Tibial artery (tissue), 4 donors: ENCODE data around the gene CEP131.
A peak's percentile ranks its signal among the peaks of the same experiment; 100 is the strongest.
"Not testable (repeated sequence)": the region's sequence is repeated elsewhere in the genome, so short reads cannot be mapped to it uniquely, and the experiment has no call there.

ENCODE experiments used
- DNase-seq, 2 donors: peaks; one replicate each; pipeline ENCODE4 v3.0.0-alpha.2; 2019
- H3K27ac ChIP-seq, 2 donors: fragments of 200-600 bp; sonication (generic) in 1 of 2; 1 replicate in 1 of 2; 2 replicates in 1 of 2; pipeline ENCODE4 v1.5.1; 2018 to 2019; ENCODE audit warnings: mild to moderate bottlenecking in 1 of 2
- H3K27me3 ChIP-seq, 2 donors: fragments of 200-600 bp; sonication (generic) in 1 of 2; one replicate each; pipeline versions ENCODE4 v1.5.1 to v1.6.0; 2016 to 2019
- H3K36me3 ChIP-seq, 3 donors: fragments of 200-600 bp; sonication (generic) in 2 of 3; one replicate each; pipeline ENCODE4 v1.5.1; 2016 to 2019; ENCODE audit warnings: mild to moderate bottlenecking in 2 of 3
- H3K4me1 ChIP-seq, 4 donors: fragments of 200-600 bp; sonication (generic) in 2 of 4; 1 replicate in 3 of 4; 2 replicates in 1 of 4; pipeline ENCODE4 v1.5.1; 2016 to 2019
- H3K4me3 ChIP-seq, 2 donors: fragments of 200-600 bp; sonication (generic) in 1 of 2; 1 replicate in 1 of 2; 2 replicates in 1 of 2; pipeline ENCODE4 v1.5.1; 2018 to 2019; ENCODE audit warnings: mild to moderate bottlenecking in 2 of 2
- H3K9me3 ChIP-seq, 3 donors: fragments of 200-600 bp; sonication (generic) in 1 of 3; one replicate each; pipeline ENCODE4 v1.5.1; 2016 to 2019
- intact Hi-C: fragments of 100-400 bp; cut with DNase I; formaldehyde crosslinking; loops from one replicate; pipeline ENCODE4 v1.15.0; 2023; ENCODE audit warnings: low total_unique reads
- TF ChIP-seq, protein P1 (sequence below), 2 experiments: fragments of 200-600 bp in 1 of 2; fragments of 450-650 bp in 1 of 2; IDR thresholded peaks; one replicate each; pipeline ENCODE4 v1.5.1; 2017 to 2019; ENCODE audit warnings: antibody characterized with exemption in 2 of 2, mild to moderate bottlenecking in 1 of 2, moderate library complexity in 1 of 2

The CEP131 gene

DNA sequence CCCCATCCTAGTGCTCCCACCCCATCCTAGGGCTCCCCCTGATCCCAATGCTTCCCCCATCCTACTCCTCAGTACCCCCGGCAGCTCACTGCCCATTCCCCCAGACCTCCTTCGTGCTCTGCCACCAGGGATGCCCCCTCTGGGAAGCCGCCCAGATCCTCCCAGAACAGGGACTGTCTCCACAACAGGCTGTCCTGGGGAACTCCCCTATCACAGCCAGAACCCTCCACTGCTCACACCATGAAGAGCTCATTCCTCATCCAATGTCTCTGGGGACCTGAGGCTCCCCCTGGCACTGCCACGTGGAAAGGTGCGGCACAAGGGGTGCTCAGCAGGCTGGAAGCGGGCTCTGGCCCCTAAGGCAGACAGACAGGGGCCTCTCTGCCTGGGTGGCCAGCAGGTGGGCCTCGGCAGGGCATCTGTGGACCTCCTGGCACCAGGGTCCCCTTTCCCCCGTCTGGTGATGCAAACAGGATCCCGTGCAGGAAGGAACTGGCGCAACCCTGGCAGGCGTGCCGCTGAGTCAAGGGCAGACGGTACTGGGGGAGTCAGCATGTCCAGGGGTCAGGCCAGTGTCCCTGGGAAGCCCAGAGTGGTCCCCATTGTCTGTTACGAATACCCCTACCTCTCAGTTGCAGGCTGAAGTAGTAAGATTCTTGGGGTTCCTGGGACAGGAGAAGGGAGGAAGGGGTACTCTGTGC lies 72.2 kb downstream of the CEP131 start:
- intact Hi-C loops: no loop called here
- H3K4me3 ChIP-seq: no peak overlapping the region
- peak in 1 of 2 donors; percentile 38 for DNase-seq
- TF ChIP-seq, protein P1, sequence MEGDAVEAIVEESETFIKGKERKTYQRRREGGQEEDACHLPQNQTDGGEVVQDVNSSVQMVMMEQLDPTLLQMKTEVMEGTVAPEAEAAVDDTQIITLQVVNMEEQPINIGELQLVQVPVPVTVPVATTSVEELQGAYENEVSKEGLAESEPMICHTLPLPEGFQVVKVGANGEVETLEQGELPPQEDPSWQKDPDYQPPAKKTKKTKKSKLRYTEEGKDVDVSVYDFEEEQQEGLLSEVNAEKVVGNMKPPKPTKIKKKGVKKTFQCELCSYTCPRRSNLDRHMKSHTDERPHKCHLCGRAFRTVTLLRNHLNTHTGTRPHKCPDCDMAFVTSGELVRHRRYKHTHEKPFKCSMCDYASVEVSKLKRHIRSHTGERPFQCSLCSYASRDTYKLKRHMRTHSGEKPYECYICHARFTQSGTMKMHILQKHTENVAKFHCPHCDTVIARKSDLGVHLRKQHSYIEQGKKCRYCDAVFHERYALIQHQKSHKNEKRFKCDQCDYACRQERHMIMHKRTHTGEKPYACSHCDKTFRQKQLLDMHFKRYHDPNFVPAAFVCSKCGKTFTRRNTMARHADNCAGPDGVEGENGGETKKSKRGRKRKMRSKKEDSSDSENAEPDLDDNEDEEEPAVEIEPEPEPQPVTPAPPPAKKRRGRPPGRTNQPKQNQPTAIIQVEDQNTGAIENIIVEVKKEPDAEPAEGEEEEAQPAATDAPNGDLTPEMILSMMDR (IDR thresholded peaks at IDR 0.05): no peak
- no peaks in the 10 kb centered on the region for H3K4me1 ChIP-seq
- no peaks in the 10 kb centered on the region for H3K36me3 ChIP-seq
- no peaks in the 10 kb centered on the region for H3K9me3 ChIP-seq
- no peak overlapping the region for H3K27ac ChIP-seq
- H3K27me3 ChIP-seq: peaks cover 0 to 28% of the 10 kb centered on the region in 2 donors

DNA sequence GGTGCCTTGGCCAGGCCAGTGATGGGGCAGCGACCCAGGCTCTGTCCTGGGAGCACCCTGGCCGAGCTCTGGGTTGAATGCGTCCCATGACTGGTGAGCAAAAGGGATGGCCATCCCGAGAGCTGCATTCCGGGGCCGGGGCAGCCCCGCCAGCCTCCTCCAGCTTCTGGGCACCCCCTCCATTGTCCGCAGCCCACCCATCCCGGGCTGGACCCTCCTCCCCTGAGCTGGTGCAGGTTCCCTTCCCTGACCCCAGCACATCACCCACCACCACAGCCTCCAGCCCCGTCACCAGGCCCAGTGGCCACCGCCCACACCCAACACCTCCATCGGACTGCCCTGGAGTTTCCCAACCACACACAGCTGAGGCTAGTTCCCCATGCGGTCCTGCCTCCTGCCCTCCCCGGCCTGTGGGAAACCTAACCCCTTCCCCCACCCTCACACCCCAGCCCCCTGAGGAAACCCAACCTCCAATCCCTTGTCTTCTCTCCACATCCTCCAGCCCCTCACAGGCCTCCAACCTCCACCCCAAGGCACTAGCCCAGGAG lies 73.7 kb downstream of the CEP131 start:
- Histone ChIP-seq H3K36me3 (no peaks in the 10 kb centered on the region), H3K4me3 (no peak overlapping the region), H3K4me1 (no peaks in the 10 kb centered on the region), H3K27ac (no peak overlapping the region), H3K27me3 (peaks cover 0 to 33% of the 10 kb centered on the region in 2 donors), H3K9me3 (no peaks in the 10 kb centered on the region)
- TF ChIP-seq, protein P1 (IDR thresholded peaks at IDR 0.05): no peak
- intact Hi-C loops: no loop called here
- no peak for DNase-seq

DNA sequence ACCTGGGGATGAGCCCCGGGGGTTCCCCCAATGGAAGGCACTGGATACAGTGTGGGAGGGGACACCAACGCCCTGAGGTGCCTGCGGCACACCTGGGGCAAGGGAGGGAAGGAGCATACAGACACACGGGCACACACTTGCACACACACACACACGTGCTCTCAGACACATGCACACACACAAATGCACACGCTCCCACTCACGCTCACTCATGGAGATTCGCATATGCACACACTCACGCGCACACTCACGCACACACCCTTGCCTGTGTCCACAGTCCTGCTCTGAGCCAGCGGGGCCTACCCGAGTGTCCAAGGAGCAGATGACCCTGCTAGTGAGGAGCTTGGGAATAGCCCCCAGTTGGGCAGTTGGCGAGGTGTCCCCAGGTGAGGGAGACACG lies 74.2 kb downstream of the CEP131 start:
- Histone ChIP-seq H3K9me3 (no peaks in the 10 kb centered on the region), H3K27ac (no peak overlapping the region), H3K4me1 (no peaks in the 10 kb centered on the region), H3K36me3 (no peaks in the 10 kb centered on the region), H3K27me3 (peaks cover 0 to 38% of the 10 kb centered on the region in 2 donors), H3K4me3 (no peak overlapping the region)
- TF ChIP-seq, protein P1 (IDR thresholded peaks at IDR 0.05): no peak
- intact Hi-C loops: no loop called here
- DNase-seq: no peak

DNA sequence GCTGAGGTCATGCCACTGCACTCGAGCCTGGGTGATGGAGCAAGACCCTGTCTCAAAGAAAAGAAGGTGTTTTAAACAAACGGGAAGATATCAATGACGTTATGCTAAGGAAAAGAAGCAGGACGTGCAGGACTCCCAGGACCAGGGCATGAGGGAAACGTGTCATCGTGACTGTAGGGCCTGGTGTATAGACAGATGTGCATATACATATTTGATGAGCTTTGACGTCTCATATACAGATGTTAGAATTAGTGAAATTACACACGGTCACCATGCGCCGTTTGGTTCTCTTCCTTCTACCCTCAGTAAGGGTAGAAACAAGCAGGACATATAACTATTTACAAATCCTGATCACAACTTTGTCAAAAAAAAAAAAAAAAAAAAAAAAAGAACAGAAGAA lies 75.1 kb downstream of the CEP131 start:
- H3K4me1 ChIP-seq: peaks cover 0 to 5% (median 2%) of the 10 kb centered on the region in 4 donors
- no peak for DNase-seq
- H3K9me3 ChIP-seq: no peaks in the 10 kb centered on the region
- no peak overlapping the region for H3K4me3 ChIP-seq
- H3K36me3 ChIP-seq: no peaks in the 10 kb centered on the region
- no peak overlapping the region for H3K27ac ChIP-seq
- intact Hi-C loops: no loop called here
- TF ChIP-seq, protein P1 (IDR thresholded peaks at IDR 0.05): no peak
- H3K27me3 ChIP-seq: peaks cover 0 to 42% of the 10 kb centered on the region in 2 donors

DNA sequence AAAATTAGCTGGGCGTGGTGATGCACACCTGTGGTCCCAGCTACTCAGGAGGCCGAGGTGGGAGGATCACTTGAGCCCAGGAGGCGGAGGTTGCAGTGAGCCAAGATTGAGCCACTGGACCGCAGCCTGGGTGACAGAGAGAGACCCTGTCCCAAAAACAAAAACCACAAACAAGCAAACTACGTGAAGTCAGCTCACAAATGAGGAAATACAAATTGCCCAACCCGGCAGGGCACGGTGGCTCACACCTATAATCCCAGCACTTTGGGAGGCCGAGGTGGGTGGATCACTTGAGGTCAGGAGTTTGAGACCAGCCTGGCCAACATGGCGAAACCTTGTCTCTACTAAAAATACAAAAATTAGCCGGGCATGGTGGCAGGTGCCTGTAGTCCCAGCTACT lies 76.6 kb downstream of the CEP131 start:
- DNase-seq, H3K9me3 ChIP-seq, H3K27ac ChIP-seq, H3K4me3 ChIP-seq, H3K36me3 ChIP-seq, H3K4me1 ChIP-seq, intact Hi-C loops: not testable (repeated sequence)
- peaks cover 0 to 38% of the 10 kb centered on the region in 2 donors for H3K27me3 ChIP-seq

DNA sequence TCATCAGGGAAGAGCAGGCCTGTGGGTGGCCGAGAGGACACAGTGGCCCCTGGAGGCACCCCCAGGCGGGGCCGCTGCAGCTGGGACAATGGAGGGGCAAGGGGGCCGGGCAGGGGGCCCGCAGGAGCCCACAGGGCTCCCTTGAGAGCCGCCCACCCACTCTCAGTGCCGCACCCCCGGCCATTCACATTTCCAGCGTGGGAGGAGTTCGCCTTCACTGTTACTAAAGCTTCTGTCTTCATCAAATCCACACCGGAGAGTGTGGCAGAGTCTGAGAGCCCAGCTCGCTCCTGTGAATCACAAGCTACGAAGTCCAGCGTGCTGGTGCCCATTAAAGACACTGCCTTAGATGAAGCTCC lies 78.4 kb downstream of the CEP131 start:
- intact Hi-C loops: no loop called here
- Histone ChIP-seq H3K9me3 (no peaks in the 10 kb centered on the region), H3K36me3 (no peaks in the 10 kb centered on the region), H3K27ac (no peak overlapping the region), H3K4me1 (peaks cover 0 to 10% (median 4%) of the 10 kb centered on the region in 4 donors), H3K4me3 (no peak overlapping the region), H3K27me3 (peaks cover 0 to 23% of the 10 kb centered on the region in 2 donors)
- TF ChIP-seq, protein P1 (IDR thresholded peaks at IDR 0.05): no peak
- DNase-seq: no peak
